Neuron (in vitro differentiated cells): ENCODE measurements around the gene CLPTM1.

Experiments used
- H2AFZ ChIP-seq: one replicate; pipeline ENCODE4 v1.6.1; 2013; ENCODE audit warnings: low read depth, mild to moderate bottlenecking, inconsistent platforms, low read length, moderate library complexity
- H3K27me3 ChIP-seq: one replicate; pipeline ENCODE4 v1.6.1; 2013; ENCODE audit warnings: low read length; ENCODE audit not compliant: insufficient read depth
- H3K36me3 ChIP-seq: one replicate; pipeline ENCODE4 v1.6.1; 2013; ENCODE audit warnings: low read length; ENCODE audit not compliant: insufficient read depth
- H3K4me1 ChIP-seq: one replicate; pipeline ENCODE4 v1.6.1; 2013; ENCODE audit warnings: low read length; ENCODE audit not compliant: insufficient read depth
- H3K4me3 ChIP-seq: 2 replicates; pipeline ENCODE4 v1.5.1; 2013; ENCODE audit warnings: mild to moderate bottlenecking, low read length, moderate library complexity
- H3K9me3 ChIP-seq: one replicate; pipeline ENCODE4 v1.6.1; 2013; ENCODE audit warnings: low read length

Gene CLPTM1

DNA sequence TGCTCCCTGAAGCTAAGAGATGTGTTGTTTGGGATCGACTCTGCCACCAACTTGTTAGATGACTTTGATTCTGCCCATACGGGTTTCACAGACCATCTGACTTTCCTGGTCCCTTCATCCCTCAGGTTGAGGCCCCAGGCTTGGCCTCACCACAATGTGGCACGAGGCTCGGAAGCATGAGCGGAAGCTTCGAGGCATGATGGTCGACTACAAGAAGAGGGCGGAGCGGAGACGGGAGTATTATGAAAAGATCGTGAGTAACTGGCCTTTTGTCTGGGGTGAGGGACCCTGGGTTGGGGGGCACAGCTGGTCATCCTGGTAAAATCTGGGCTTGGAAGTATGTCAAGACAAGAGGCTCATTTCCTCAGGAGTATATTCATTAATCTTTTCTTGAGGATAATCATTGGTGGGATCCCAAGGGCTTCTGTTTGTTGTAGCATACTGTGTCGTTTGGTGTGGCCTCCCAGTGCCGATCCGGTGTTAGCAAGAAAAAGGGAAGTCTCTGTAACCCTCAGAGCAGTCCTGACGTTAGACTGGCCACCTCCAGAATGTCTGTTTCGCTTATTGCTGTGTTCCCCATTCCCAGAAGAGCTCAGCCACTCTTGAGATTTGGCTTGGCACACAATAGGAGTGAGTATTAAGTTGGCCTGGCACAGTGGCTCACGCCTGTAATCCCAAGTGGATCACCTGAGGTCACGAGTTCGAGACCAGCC lies 85.0 kb downstream of the CLPTM1 start:
- Histone ChIP-seq H3K27me3 (no peaks in the 10 kb centered on the region), H3K36me3 (peaks cover 40% of the 10 kb centered on the region), H2AFZ (no peak overlapping the region), H3K9me3 (no peaks in the 10 kb centered on the region), H3K4me3 (peak overlapping the region; percentile 100), H3K4me1 (peaks cover 12% of the 10 kb centered on the region)

DNA sequence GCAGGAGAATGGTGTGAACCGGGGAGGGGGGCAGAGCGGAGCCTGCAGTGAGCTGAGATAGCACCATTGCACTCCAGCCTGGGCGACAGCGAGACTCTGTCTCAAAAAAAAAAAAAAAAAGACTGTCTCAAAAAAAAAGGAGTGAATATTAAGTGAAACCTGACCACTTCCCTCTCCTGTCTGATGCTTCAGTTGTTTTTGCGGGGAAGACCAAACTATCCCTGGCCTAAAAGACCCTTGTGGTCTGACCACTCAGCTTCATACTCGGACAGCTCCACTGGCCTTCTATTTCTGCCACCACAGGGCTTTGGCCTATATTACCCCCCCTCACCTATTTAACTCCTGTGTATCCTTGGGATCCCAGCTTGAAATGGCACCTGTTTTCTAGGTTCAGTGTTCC lies 85.9 kb downstream of the CLPTM1 start:
- H3K4me1 ChIP-seq: peaks cover 21% of the 10 kb centered on the region
- H2AFZ ChIP-seq: no peak overlapping the region
- peaks cover 46% of the 10 kb centered on the region for H3K36me3 ChIP-seq
- no peaks in the 10 kb centered on the region for H3K9me3 ChIP-seq
- H3K27me3 ChIP-seq: no peaks in the 10 kb centered on the region
- no peak overlapping the region for H3K4me3 ChIP-seq
